H9 (cell line): ENCODE results near the gene TAOK3. TPM values are rescaled to one million over a fixed set of nuclear protein-coding genes. Genes with fewer than 3 reads are reported as not detected.

Source experiments
- DNase-seq: peaks from one replicate; pipeline ENCODE4 v3.0.0-alpha.2; 2017
- H2AFZ ChIP-seq: one replicate; pipeline ENCODE4 v1.6.1; 2013; ENCODE audit warnings: mild to moderate bottlenecking, low read length, control low read depth, moderate library complexity
- H2AK5ac ChIP-seq: 2 replicates; pipeline ENCODE4 v1.6.1; 2013; ENCODE audit warnings: low read length, control low read depth, mixed read lengths; ENCODE audit not compliant: insufficient read length
- H2BK120ac ChIP-seq: one replicate; pipeline ENCODE4 v1.6.1; 2013; ENCODE audit warnings: low read depth, mild to moderate bottlenecking, low read length, control low read depth, inconsistent platforms; ENCODE audit not compliant: poor library complexity, severe bottlenecking
- H2BK12ac ChIP-seq: 2 replicates; pipeline ENCODE4 v1.6.1; 2013; ENCODE audit warnings: low read length, control low read depth, mixed read lengths, low read depth; ENCODE audit not compliant: insufficient read length
- H2BK15ac ChIP-seq: 2 replicates; pipeline ENCODE4 v1.6.1; 2013; ENCODE audit warnings: low read depth, low read length, control low read depth
- H2BK20ac ChIP-seq: one replicate; pipeline ENCODE4 v1.6.1; 2013; ENCODE audit warnings: low read depth, mild to moderate bottlenecking, low read length, control low read depth, inconsistent platforms; ENCODE audit not compliant: poor library complexity, severe bottlenecking
- H2BK5ac ChIP-seq: 2 replicates; pipeline ENCODE4 v1.6.1; 2013; ENCODE audit warnings: low read length, control low read depth, mixed read lengths; ENCODE audit not compliant: insufficient read length
- H3K14ac ChIP-seq: 2 replicates; pipeline ENCODE4 v1.6.1; 2013; ENCODE audit warnings: low read length, control low read depth; ENCODE audit not compliant: insufficient read depth
- H3K18ac ChIP-seq: 2 replicates; pipeline ENCODE4 v1.6.1; 2013; ENCODE audit warnings: low read depth, mild to moderate bottlenecking, mixed read lengths, low read length, control low read depth; ENCODE audit not compliant: insufficient read length
- H3K23ac ChIP-seq: 2 replicates; pipeline ENCODE4 v1.6.1; 2013; ENCODE audit warnings: low read length, control low read depth, mixed read lengths, low read depth; ENCODE audit not compliant: insufficient read length
- H3K23me2 ChIP-seq: 2 replicates; pipeline ENCODE4 v1.6.1; 2013; ENCODE audit warnings: low read depth, mild to moderate bottlenecking, mixed read lengths, low read length, control low read depth; ENCODE audit not compliant: insufficient read length, poor library complexity, severe bottlenecking
- H3K27ac ChIP-seq: 2 replicates; pipeline ENCODE4 v1.5.1; 2013; ENCODE audit warnings: low read length, control low read depth, mixed read lengths, low read depth; ENCODE audit not compliant: insufficient read length
- H3K27me3 ChIP-seq: 2 replicates; pipeline ENCODE4 v1.6.1; 2013; ENCODE audit warnings: low read length, control low read depth, inconsistent platforms; ENCODE audit not compliant: insufficient read depth
- H3K4ac ChIP-seq: 2 replicates; pipeline ENCODE4 v1.6.1; 2013; ENCODE audit warnings: low read depth, mild to moderate bottlenecking, control low read depth, inconsistent platforms, low read length, moderate library complexity
- H3K4me1 ChIP-seq: 2 replicates; pipeline ENCODE4 v1.6.1; 2013; ENCODE audit warnings: low read length, control low read depth, inconsistent platforms; ENCODE audit not compliant: insufficient read depth
- H3K4me2 ChIP-seq: 2 replicates; pipeline ENCODE4 v1.6.1; 2013; ENCODE audit warnings: low read length, control low read depth, mixed read lengths; ENCODE audit not compliant: insufficient read length, insufficient read depth
- H3K56ac ChIP-seq: 2 replicates; pipeline ENCODE4 v1.6.1; 2013; ENCODE audit warnings: low read depth, mild to moderate bottlenecking, mixed read lengths, low read length, control low read depth; ENCODE audit not compliant: insufficient read length
- H3K79me1 ChIP-seq: 2 replicates; pipeline ENCODE4 v1.6.1; 2013; ENCODE audit warnings: low read depth, mild to moderate bottlenecking, moderate library complexity, low read length, control low read depth, inconsistent platforms; ENCODE audit not compliant: insufficient read depth, poor library complexity, severe bottlenecking
- H3K79me2 ChIP-seq: 2 replicates; pipeline ENCODE4 v1.6.1; 2013; ENCODE audit warnings: low read length, control low read depth, inconsistent platforms; ENCODE audit not compliant: insufficient read depth
- H3K9ac ChIP-seq: 2 replicates; pipeline ENCODE4 v1.6.1; 2013; ENCODE audit warnings: low read length, control low read depth, mixed read lengths; ENCODE audit not compliant: insufficient read length; ENCODE audit errors: extremely low read depth
- H3K9me3 ChIP-seq: one replicate; pipeline ENCODE4 v1.6.1; 2013; ENCODE audit warnings: low read depth, low read length, inconsistent platforms; ENCODE audit not compliant: control insufficient read depth
- H3T11ph ChIP-seq: one replicate; pipeline ENCODE4 v1.6.1; 2013; ENCODE audit warnings: mild to moderate bottlenecking, low read length, control low read depth, inconsistent platforms
- H4K20me1 ChIP-seq: one replicate; pipeline ENCODE4 v1.6.1; 2013; ENCODE audit not compliant: control insufficient read depth, insufficient read length, insufficient read depth
- H4K5ac ChIP-seq: 2 replicates; pipeline ENCODE4 v1.6.1; 2013; ENCODE audit warnings: low read depth, mild to moderate bottlenecking, mixed read lengths, low read length, control low read depth; ENCODE audit not compliant: insufficient read length
- H4K8ac ChIP-seq: replicated peaks from 2 replicates; pipeline ENCODE4 v1.6.1; 2013; ENCODE audit warnings: low read length, control low read depth, mixed read lengths, low read depth; ENCODE audit not compliant: insufficient read length
- H4K91ac ChIP-seq: 2 replicates; pipeline ENCODE4 v1.6.1; 2013; ENCODE audit warnings: low read depth, mild to moderate bottlenecking, moderate library complexity, mixed read lengths, low read length, control low read depth; ENCODE audit not compliant: insufficient read length
- H3K27ac Mint-ChIP-seq, 3 experiments: 2 replicates in 2 of 3; 3 replicates in 1 of 3; pipeline ENCODE4 v1.8.0; 2020 to 2021; ENCODE audit warnings: mixed read lengths in 3 of 3, mild to moderate bottlenecking in 1 of 3, moderate library complexity in 1 of 3
- H3K27me3 Mint-ChIP-seq: 2 replicates; pipeline ENCODE4 v1.8.0; 2021; ENCODE audit warnings: low read depth, mild to moderate bottlenecking, moderate library complexity, mixed read lengths
- H3K36me3 Mint-ChIP-seq, 3 experiments: 2 replicates in 2 of 3; 3 replicates in 1 of 3; pipeline ENCODE4 v1.8.0; 2020 to 2021; ENCODE audit warnings: low read depth in 3 of 3, mixed read lengths in 3 of 3; ENCODE audit not compliant: insufficient read depth in 1 of 3
- H3K4me1 Mint-ChIP-seq, 2 experiments: 2 replicates each; pipeline ENCODE4 v1.8.0; 2020; ENCODE audit warnings: mixed read lengths in 2 of 2
- H3K4me3 Mint-ChIP-seq, 2 experiments: 2 replicates in 1 of 2; 3 replicates in 1 of 2; pipeline ENCODE4 v1.8.0; 2020 to 2021; ENCODE audit warnings: mild to moderate bottlenecking in 2 of 2, mixed read lengths in 2 of 2, moderate library complexity in 1 of 2
- H3K9me3 Mint-ChIP-seq, 2 experiments: 2 replicates in 1 of 2; 3 replicates in 1 of 2; pipeline ENCODE4 v1.8.0; 2020; ENCODE audit warnings: mild to moderate bottlenecking in 2 of 2, mixed read lengths in 2 of 2, moderate library complexity in 1 of 2
- CTCF ChIP-seq: fragments of 200-600 bp; sonication (generic); conservative IDR thresholded peaks from 3 replicates; pipeline ENCODE4 v1.8.0; 2021; ENCODE audit warnings: antibody characterized with exemption, mild to moderate bottlenecking
- WGBS: extraction: QIAGEN DNeasy Blood & Tissue Kit; methylation state at CpG from one replicate; pipeline ENCODE4 v1.1.7; 2013; ENCODE audit warnings: missing lambda C conversion rate, low lambda C conversion rate, mixed read lengths; ENCODE audit not compliant: insufficient read length; ENCODE audit errors: extremely low coverage; 5-methylcytosine and 5-hydroxymethylcytosine counted together
- total RNA-seq: library from RNA; stranded (reverse); gene quantifications from 2 replicates; pipeline ENCODE4 v1.2.1, GENCODE V29; 2021

Gene TAOK3
- total RNA-seq, 1 experiment from 2014 or later: 5.2 TPM

GRCh38 chr12:118148287-118148686 lies 224.4 kb downstream of the TAOK3 start:
- no peak overlapping the region for H3K56ac ChIP-seq
- H2BK120ac ChIP-seq: no peak overlapping the region
- Mint-ChIP-seq H3K4me3 (no peak overlapping the region), H3K27me3 (no peaks in the 10 kb centered on the region), H3K9me3 (no peaks in the 10 kb centered on the region), H3K4me1 (no peaks in the 10 kb centered on the region), H3K27ac (no peak overlapping the region), H3K36me3 (peaks cover 27 to 57% (median 46%) of the 10 kb centered on the region in 3 experiments; a peak in 6 of 7 replicates)
- no peak overlapping the region for H3K23ac ChIP-seq
- H2BK20ac ChIP-seq: no peak overlapping the region
- no peak overlapping the region for H2AK5ac ChIP-seq
- H4K5ac ChIP-seq: no peak overlapping the region
- no peaks in the 10 kb centered on the region for H3K9me3 ChIP-seq
- H2BK15ac ChIP-seq: no peak overlapping the region
- no peak overlapping the region for H3K18ac ChIP-seq
- H3K79me2 ChIP-seq: no peaks in the 10 kb centered on the region
- no peak for DNase-seq
- no peak overlapping the region for H2BK5ac ChIP-seq
- no peaks in the 10 kb centered on the region for H3K27me3 ChIP-seq
- H3K23me2 ChIP-seq: no peaks in the 10 kb centered on the region
- no peak overlapping the region for H4K8ac ChIP-seq
- H3K4me1 ChIP-seq: no peaks in the 10 kb centered on the region
- H2BK12ac ChIP-seq: no peak overlapping the region
- no CpG with 5 or more reads among the region's 5 CpGs for WGBS
- H3K79me1 ChIP-seq: no peaks in the 10 kb centered on the region
- no peak for TF ChIP-seq CTCF
- H3K4me2 ChIP-seq: no peak overlapping the region
- no peak overlapping the region for H3K27ac ChIP-seq
- no peak overlapping the region for H3K9ac ChIP-seq
- H3T11ph ChIP-seq: no peak overlapping the region
- no peak overlapping the region for H4K91ac ChIP-seq
- H3K14ac ChIP-seq: no peak overlapping the region
- H3K4ac ChIP-seq: no peak overlapping the region
- H4K20me1 ChIP-seq: no peaks in the 10 kb centered on the region
- H2AFZ ChIP-seq: no peak overlapping the region
